ENCODE results near the gene PCP4.

DNA sequence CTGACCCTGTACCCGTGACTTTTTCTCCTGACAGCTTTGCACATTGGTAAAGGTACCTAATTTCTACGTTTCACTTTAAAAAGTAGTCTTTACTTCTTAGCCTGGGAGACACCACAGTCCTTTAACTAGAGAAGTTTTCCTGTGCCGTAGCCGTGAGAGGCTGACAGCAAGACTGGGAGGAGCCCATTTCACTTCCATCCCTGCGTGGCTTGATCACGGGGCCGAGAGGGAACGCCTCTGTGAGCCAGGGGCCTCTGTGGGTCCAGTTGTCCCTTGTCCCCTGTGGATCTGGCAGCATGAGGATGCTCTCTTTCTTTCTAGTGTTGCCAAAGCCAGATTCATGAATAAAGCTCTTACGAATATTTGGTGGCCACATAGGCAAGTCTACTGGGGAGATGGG, 21.6 kb downstream of the PCP4 start:
- TF ChIP-seq, protein P1, sequence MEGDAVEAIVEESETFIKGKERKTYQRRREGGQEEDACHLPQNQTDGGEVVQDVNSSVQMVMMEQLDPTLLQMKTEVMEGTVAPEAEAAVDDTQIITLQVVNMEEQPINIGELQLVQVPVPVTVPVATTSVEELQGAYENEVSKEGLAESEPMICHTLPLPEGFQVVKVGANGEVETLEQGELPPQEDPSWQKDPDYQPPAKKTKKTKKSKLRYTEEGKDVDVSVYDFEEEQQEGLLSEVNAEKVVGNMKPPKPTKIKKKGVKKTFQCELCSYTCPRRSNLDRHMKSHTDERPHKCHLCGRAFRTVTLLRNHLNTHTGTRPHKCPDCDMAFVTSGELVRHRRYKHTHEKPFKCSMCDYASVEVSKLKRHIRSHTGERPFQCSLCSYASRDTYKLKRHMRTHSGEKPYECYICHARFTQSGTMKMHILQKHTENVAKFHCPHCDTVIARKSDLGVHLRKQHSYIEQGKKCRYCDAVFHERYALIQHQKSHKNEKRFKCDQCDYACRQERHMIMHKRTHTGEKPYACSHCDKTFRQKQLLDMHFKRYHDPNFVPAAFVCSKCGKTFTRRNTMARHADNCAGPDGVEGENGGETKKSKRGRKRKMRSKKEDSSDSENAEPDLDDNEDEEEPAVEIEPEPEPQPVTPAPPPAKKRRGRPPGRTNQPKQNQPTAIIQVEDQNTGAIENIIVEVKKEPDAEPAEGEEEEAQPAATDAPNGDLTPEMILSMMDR (IDR thresholded peaks at IDR 0.05): no peak
- no peak for TF ChIP-seq POLR2A (IDR thresholded peaks at IDR 0.05)
